ENCODE measurements around the gene ZNF793. TPM values are rescaled to one million over a fixed set of nuclear protein-coding genes. Genes with fewer than 3 reads are reported as not detected.

Gene ZNF793
- total RNA-seq, 2 experiments from 2014 or later: 2.7 to 6.1 TPM

Other genes starting within 250 kb of the ZNF793 start
- gene ZNF527, start 135.8 kb upstream of the ZNF793 start, total RNA-seq: 1 to 10 TPM; 4.7 to 6.3 TPM
- 1 to 10 TPM; 5.5 to 6.9 TPM for gene ZNF569, start 39.5 kb upstream of the ZNF793 start, total RNA-seq
- 1 to 10 TPM; 4.1 to 6.0 TPM for gene ZNF570, start 37.6 kb upstream of the ZNF793 start, total RNA-seq
- gene ZNF571, start 87.9 kb downstream of the ZNF793 start, total RNA-seq: 1 to 10 TPM; 2.0 to 2.2 TPM
- gene ZNF540, start 87.9 kb downstream of the ZNF793 start, total RNA-seq: 1 to 10 TPM; 1.5 to 1.6 TPM
- gene ZFP30, start 148.5 kb downstream of the ZNF793 start, total RNA-seq: 10 to 100 TPM; 11.9 to 15.1 TPM
- gene ZNF607, start 212.8 kb downstream of the ZNF793 start, total RNA-seq: 1 to 10 TPM; 4.4 to 6.6 TPM

All from activated CD8-positive, alpha-beta memory T cell treated with anti-CD3 and anti-CD28 coated beads, Interleukin-2, amount 10 ng/mL, durations not matched to agents 7 days and 5 days (primary cell).